Neutrophil (primary cell): Measurements from ENCODE around the gene POMC.
"Not testable (repeated sequence)": the region's sequence is repeated elsewhere in the genome, so short reads cannot be mapped to it uniquely, and the experiment has no call there.

Experiments used
- H3K27ac ChIP-seq: fragments of 200-600 bp; sonication (generic); 2 replicates; pipeline ENCODE4 v1.5.1; 2016; ENCODE audit warnings: mild to moderate bottlenecking, moderate library complexity
- H3K27me3 ChIP-seq: fragments of 200-600 bp; sonication (generic); 2 replicates; pipeline ENCODE4 v1.6.0; 2016; ENCODE audit warnings: mild to moderate bottlenecking
- H3K36me3 ChIP-seq: fragments of 200-600 bp; sonication (generic); 2 replicates; pipeline ENCODE4 v1.5.1; 2017
- H3K4me1 ChIP-seq, 2 experiments: fragments of 200-600 bp in 1 of 2; sonication (generic) in 1 of 2; 1 replicate in 1 of 2; 2 replicates in 1 of 2; pipeline versions ENCODE4 v1.5.1 to v1.6.1; 2013 to 2016; ENCODE audit warnings: low read depth in 1 of 2, low read length in 1 of 2, mild to moderate bottlenecking in 1 of 2, moderate library complexity in 1 of 2; ENCODE audit not compliant: control insufficient read depth in 1 of 2, insufficient read depth in 1 of 2
- H3K4me3 ChIP-seq, 2 experiments: fragments of 200-600 bp in 1 of 2; sonication (generic) in 1 of 2; 1 replicate in 1 of 2; 2 replicates in 1 of 2; pipeline ENCODE4 v1.5.1; 2013 to 2016; ENCODE audit warnings: low read depth in 1 of 2, low read length in 1 of 2, mild to moderate bottlenecking in 1 of 2, moderate library complexity in 1 of 2
- H3K9me3 ChIP-seq: fragments of 200-600 bp; sonication (generic); 2 replicates; pipeline ENCODE4 v1.5.1; 2016
- TF ChIP-seq, protein P1 (sequence below): fragments of 200-600 bp; sonication (generic); IDR thresholded peaks from 2 replicates; pipeline ENCODE4 v1.5.1; 2016; ENCODE audit warnings: antibody characterized with exemption

POMC gene

GRCh38 chr2:25169073-25169470 lies 692 bp upstream of the POMC start:
- Histone ChIP-seq H3K4me1 (peaks cover 0 to 10% of the 10 kb centered on the region in 2 experiments), H3K27ac (no peak overlapping the region), H3K4me3 (no peak overlapping the region), H3K36me3 (no peaks in the 10 kb centered on the region), H3K27me3 (peaks cover 95% of the 10 kb centered on the region), H3K9me3 (no peaks in the 10 kb centered on the region)
- TF ChIP-seq, protein P1, sequence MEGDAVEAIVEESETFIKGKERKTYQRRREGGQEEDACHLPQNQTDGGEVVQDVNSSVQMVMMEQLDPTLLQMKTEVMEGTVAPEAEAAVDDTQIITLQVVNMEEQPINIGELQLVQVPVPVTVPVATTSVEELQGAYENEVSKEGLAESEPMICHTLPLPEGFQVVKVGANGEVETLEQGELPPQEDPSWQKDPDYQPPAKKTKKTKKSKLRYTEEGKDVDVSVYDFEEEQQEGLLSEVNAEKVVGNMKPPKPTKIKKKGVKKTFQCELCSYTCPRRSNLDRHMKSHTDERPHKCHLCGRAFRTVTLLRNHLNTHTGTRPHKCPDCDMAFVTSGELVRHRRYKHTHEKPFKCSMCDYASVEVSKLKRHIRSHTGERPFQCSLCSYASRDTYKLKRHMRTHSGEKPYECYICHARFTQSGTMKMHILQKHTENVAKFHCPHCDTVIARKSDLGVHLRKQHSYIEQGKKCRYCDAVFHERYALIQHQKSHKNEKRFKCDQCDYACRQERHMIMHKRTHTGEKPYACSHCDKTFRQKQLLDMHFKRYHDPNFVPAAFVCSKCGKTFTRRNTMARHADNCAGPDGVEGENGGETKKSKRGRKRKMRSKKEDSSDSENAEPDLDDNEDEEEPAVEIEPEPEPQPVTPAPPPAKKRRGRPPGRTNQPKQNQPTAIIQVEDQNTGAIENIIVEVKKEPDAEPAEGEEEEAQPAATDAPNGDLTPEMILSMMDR = no peak

DNA sequence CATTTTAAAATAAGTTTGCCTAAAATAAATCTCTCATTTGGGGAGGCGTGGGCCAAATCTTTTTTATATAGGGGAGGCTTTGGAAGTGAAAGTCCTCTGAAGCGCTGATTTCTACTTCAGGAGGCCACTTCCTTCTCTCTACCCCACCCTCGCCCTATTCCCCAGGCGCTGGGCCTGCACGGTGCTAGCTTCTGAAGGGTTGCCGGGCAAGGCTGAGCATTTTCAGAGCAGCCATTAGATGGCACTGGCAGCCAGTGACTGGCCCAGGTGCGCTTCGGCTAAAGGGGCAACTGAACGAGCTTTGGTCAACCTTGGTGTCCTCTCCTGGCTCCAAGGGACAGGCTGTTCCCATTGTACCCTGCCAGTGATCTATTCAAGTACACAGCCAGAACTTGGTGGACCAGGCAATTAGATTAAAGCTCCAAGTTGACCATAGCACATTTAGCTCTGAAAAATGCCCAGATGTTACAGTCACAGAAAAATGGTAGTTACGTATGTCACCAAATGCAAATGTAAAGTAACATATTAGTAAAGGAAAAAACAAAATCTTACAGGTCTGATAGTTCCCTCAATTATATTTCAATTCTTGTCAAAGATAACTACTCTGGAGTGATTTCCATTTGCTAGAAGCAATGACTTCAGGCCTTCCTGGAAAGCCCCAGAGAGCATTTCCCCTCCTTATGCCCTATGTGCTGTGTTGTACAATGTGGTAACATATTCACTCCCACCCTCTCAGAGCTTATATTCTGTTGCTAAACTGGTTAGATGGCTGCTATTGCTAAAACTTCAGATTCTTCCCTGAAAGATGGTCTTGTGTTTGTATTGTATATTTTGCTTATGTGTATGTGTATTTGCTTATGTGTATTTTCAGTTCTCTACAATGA lies 2.1 kb downstream of the POMC start:
- H3K4me1 ChIP-seq = peaks cover 0 to 16% of the 10 kb centered on the region in 2 experiments
- no peaks in the 10 kb centered on the region for H3K36me3 ChIP-seq
- no peak overlapping the region for H3K4me3 ChIP-seq
- no peak overlapping the region for H3K27ac ChIP-seq
- TF ChIP-seq, protein P1 = no peak
- H3K9me3 ChIP-seq = no peaks in the 10 kb centered on the region
- H3K27me3 ChIP-seq = peaks cover 87% of the 10 kb centered on the region

DNA sequence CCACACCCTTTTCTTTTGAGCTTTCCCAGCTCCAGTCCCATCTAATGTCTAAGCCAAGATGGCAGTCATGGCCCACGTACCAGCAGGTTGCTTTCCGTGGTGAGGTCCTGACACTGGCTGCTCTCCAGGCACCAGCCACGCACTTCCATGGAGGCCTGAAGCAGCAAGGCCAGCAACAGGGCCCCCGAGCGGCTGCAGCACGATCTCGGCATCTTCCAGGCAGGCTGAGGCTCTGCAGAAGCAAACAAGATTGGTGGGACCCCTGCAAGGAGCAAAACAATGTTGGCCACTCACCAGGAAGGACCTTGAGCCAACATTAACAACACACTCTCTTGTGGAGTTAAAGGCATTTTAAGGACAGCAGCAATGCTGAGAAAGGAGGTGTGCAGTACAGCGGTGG lies 3.8 kb downstream of the POMC start:
- H3K4me3 ChIP-seq = no peak overlapping the region
- peaks cover 71% of the 10 kb centered on the region for H3K27me3 ChIP-seq
- H3K27ac ChIP-seq = no peak overlapping the region
- no peaks in the 10 kb centered on the region for H3K36me3 ChIP-seq
- peaks cover 2 to 20% of the 10 kb centered on the region in 2 experiments for H3K4me1 ChIP-seq
- TF ChIP-seq, protein P1 = no peak
- H3K9me3 ChIP-seq = no peaks in the 10 kb centered on the region

- not testable (repeated sequence) for H3K9me3 ChIP-seq, H3K36me3 ChIP-seq, H3K27ac ChIP-seq
- Histone ChIP-seq H3K27me3 (peaks cover 46% of the 10 kb centered on the region), H3K4me1 (peaks cover 2 to 11% of the 10 kb centered on the region in 2 experiments), H3K4me3 (peak overlapping the region in 1 of 2 experiments; percentile 62)
Measured at GRCh38 chr2:25162061-25162460, 6.3 kb downstream of the POMC start.

DNA sequence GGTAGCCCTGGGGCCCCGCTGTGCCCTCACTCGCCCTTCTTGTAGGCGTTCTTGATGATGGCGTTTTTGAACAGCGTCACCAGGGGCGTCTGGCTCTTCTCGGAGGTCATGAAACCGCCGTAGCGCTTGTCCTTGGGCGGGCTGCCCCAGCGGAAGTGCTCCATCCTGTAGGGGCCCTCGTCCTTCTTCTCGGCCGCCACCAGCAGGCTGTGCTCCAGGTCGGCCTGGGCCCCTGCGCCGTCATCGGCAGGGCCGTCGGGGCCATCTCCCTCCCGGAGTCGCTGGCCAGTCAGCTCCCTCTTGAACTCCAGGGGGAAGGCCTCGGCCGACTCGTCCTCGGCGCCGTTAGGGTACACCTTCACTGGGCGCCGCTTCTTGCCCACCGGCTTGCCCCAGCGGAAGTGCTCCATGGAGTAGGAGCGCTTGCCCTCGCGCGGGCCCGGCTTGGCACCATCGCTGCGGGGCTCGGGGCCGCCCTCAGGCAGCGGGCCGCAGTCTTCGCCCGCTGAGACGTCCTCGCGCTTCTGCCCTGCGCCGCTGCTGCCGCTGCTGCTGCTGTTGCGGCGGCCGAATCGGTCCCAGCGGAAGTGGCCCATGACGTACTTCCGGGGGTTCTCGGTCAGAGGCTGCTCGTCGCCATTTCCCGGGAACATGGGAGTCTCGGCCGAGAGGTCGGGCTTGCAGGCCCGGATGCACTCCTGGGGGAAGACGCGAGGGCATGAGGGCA lies 7.2 kb downstream of the POMC start:
- H3K9me3 ChIP-seq = no peaks in the 10 kb centered on the region
- H3K27me3 ChIP-seq = peaks cover 37% of the 10 kb centered on the region
- TF ChIP-seq, protein P1 = no peak
- H3K4me3 ChIP-seq = peak overlapping the region; percentile 61 to 62
- H3K4me1 ChIP-seq = peaks cover 2 to 11% of the 10 kb centered on the region in 2 experiments
- H3K27ac ChIP-seq = peak overlapping the region; percentile 65
- H3K36me3 ChIP-seq = no peaks in the 10 kb centered on the region

DNA sequence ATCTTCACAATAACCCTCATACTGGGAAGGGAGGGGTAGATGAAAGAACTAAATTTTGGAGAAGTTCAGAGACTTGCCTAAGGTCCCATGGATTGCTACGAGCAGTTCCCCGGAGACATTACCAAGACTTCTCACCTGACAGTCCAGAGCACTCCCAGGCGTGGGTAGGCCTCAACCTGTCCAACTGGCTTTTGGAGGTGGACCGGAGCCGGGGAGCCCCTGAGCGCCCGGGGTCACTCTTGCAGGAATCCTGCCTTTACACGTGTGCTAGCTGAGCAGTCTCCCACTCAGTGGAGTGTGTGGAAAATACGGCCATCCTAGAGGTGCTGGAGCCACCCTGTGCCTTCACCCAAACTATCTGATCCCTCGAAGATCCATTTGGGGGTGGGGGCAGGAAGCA lies 8.0 kb downstream of the POMC start:
- TF ChIP-seq, protein P1 = no peak
- H3K4me1 ChIP-seq = peaks cover 2 to 11% of the 10 kb centered on the region in 2 experiments
- no peak overlapping the region for H3K27ac ChIP-seq
- no peaks in the 10 kb centered on the region for H3K36me3 ChIP-seq
- H3K9me3 ChIP-seq = no peaks in the 10 kb centered on the region
- no peak overlapping the region for H3K4me3 ChIP-seq
- H3K27me3 ChIP-seq = peaks cover 29% of the 10 kb centered on the region
